ENCODE measurements around the gene FYTTD1.

FYTTD1 gene

GRCh38 chr3:197746209-197746608 lies 3.5 kb upstream of the FYTTD1 start:
- TF ChIP-seq SIN3A (IDR thresholded peaks at IDR 0.05; ENCODE audit: borderline replicate concordance, insufficient read depth, low read length): no peak
- no peak for TF ChIP-seq TAF1 (IDR thresholded peaks at IDR 0.05; ENCODE audit: borderline replicate concordance, insufficient read depth, low read length)
- TF ChIP-seq REST (IDR thresholded peaks at IDR 0.05; ENCODE audit: insufficient read depth in 1 of 2, low read depth in 2 of 2, low read length in 2 of 2): no peak
- TF ChIP-seq FOXP2 (optimal IDR thresholded peaks at IDR 0.05; ENCODE audit: borderline replicate concordance, extremely low read depth, extremely low read length, insufficient read depth): no peak
- no peak for TF ChIP-seq POLR2AphosphoS5 (IDR thresholded peaks at IDR 0.05; ENCODE audit: low read depth, low read length)

- TF ChIP-seq TAF1 (IDR thresholded peaks at IDR 0.05; ENCODE audit: borderline replicate concordance, insufficient read depth, low read length): no peak
- TF ChIP-seq SIN3A (IDR thresholded peaks at IDR 0.05; ENCODE audit: borderline replicate concordance, insufficient read depth, low read length): no peak
Measured at GRCh38 chr3:197746801-197747237, 2.9 kb upstream of the FYTTD1 start.

- no peak for TF ChIP-seq TAF1 (IDR thresholded peaks at IDR 0.05; ENCODE audit: borderline replicate concordance, insufficient read depth, low read length)
- no peak for TF ChIP-seq SIN3A (IDR thresholded peaks at IDR 0.05; ENCODE audit: borderline replicate concordance, insufficient read depth, low read length)
- TF ChIP-seq POLR2AphosphoS5 (IDR thresholded peaks at IDR 0.05; ENCODE audit: low read depth, low read length): no peak
- no peak for TF ChIP-seq REST (IDR thresholded peaks at IDR 0.05; ENCODE audit: insufficient read depth in 1 of 2, low read depth in 2 of 2, low read length in 2 of 2)
- TF ChIP-seq FOXP2 (optimal IDR thresholded peaks at IDR 0.05; ENCODE audit: borderline replicate concordance, extremely low read depth, extremely low read length, insufficient read depth): no peak
Measured at GRCh38 chr3:197748597-197749314, 927 bp upstream of the FYTTD1 start.

- no peak for TF ChIP-seq FOXP2 (optimal IDR thresholded peaks at IDR 0.05; ENCODE audit: borderline replicate concordance, extremely low read depth, extremely low read length, insufficient read depth)
- no peak for TF ChIP-seq POLR2AphosphoS5 (IDR thresholded peaks at IDR 0.05; ENCODE audit: low read depth, low read length)
- TF ChIP-seq SIN3A (IDR thresholded peaks at IDR 0.05; ENCODE audit: borderline replicate concordance, insufficient read depth, low read length): no peak
- TF ChIP-seq TAF1 (IDR thresholded peaks at IDR 0.05; ENCODE audit: borderline replicate concordance, insufficient read depth, low read length): no peak
- TF ChIP-seq REST (IDR thresholded peaks at IDR 0.05; ENCODE audit: insufficient read depth in 1 of 2, low read depth in 2 of 2, low read length in 2 of 2): no peak
Measured at GRCh38 chr3:197749315-197749600, 425 bp upstream of the FYTTD1 start.

GRCh38 chr3:197750396-197750831 lies 731 bp downstream of the FYTTD1 start:
- TF ChIP-seq TAF1 (IDR thresholded peaks at IDR 0.05; ENCODE audit: borderline replicate concordance, insufficient read depth, low read length) (no peak), SIN3A (IDR thresholded peaks at IDR 0.05; ENCODE audit: borderline replicate concordance, insufficient read depth, low read length) (0 out of 2 replicates have a peak, but pooled peaks have one; percentile 22)

GRCh38 chr3:197750858-197751737 lies 1.4 kb downstream of the FYTTD1 start:
- no peak for TF ChIP-seq SIN3A (IDR thresholded peaks at IDR 0.05; ENCODE audit: borderline replicate concordance, insufficient read depth, low read length)
- TF ChIP-seq FOXP2 (optimal IDR thresholded peaks at IDR 0.05; ENCODE audit: borderline replicate concordance, extremely low read depth, extremely low read length, insufficient read depth): no peak
- no peak for TF ChIP-seq POLR2AphosphoS5 (IDR thresholded peaks at IDR 0.05; ENCODE audit: low read depth, low read length)
- no peak for TF ChIP-seq REST (IDR thresholded peaks at IDR 0.05; ENCODE audit: insufficient read depth in 1 of 2, low read depth in 2 of 2, low read length in 2 of 2)
- no peak for TF ChIP-seq TAF1 (IDR thresholded peaks at IDR 0.05; ENCODE audit: borderline replicate concordance, insufficient read depth, low read length)

All from PFSK-1 (cell line).